Tibial nerve (tissue), 4 donors: ENCODE data around the gene SRSF7.

Source experiments
- EP300 ChIP-seq, 2 donors: sonication (generic); formaldehyde crosslinking; IDR thresholded peaks; one replicate each; pipeline ENCODE4 v1.6.1; 2017; ENCODE audit warnings: antibody characterized with exemption in 2 of 2, mild to moderate bottlenecking in 1 of 2
- POLR2A ChIP-seq, 2 donors: fragments of 450-650 bp; IDR thresholded peaks; one replicate each; pipeline ENCODE4 v1.6.1; 2017; ENCODE audit warnings: antibody characterized with exemption in 2 of 2, mild to moderate bottlenecking in 2 of 2, moderate library complexity in 2 of 2
- TF ChIP-seq, protein P1 (sequence below), 5 experiments: fragments of 200-600 bp in 3 of 5; fragments of 450-650 bp in 2 of 5; sonication (generic) in 3 of 5; IDR thresholded peaks; one replicate each; pipeline ENCODE4 v1.5.1; 2016 to 2019; ENCODE audit warnings: antibody characterized with exemption in 5 of 5, mild to moderate bottlenecking in 3 of 5, moderate library complexity in 2 of 5

DNA sequence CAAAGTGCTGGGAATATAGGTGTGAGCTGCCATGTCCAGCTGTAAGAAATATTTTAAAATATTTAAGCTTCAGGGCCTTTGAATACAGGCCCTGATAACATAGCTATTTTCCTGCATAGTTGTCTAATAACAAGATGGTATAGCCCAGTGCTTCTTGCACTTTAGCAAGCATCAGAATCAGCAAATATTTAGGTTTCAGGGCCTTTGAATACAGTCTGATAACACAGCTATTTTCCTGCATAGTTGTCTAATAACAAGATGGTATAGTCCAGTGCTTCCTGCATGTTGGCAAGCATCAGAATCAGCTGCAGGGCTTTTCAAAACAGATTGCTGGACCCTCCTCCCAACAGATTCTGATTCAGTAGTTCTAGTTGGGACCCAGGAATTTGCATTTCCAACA is 32.4 kb upstream of the SRSF7 start:
- no peak for TF ChIP-seq POLR2A (IDR thresholded peaks at IDR 0.05)
- TF ChIP-seq, protein P1, sequence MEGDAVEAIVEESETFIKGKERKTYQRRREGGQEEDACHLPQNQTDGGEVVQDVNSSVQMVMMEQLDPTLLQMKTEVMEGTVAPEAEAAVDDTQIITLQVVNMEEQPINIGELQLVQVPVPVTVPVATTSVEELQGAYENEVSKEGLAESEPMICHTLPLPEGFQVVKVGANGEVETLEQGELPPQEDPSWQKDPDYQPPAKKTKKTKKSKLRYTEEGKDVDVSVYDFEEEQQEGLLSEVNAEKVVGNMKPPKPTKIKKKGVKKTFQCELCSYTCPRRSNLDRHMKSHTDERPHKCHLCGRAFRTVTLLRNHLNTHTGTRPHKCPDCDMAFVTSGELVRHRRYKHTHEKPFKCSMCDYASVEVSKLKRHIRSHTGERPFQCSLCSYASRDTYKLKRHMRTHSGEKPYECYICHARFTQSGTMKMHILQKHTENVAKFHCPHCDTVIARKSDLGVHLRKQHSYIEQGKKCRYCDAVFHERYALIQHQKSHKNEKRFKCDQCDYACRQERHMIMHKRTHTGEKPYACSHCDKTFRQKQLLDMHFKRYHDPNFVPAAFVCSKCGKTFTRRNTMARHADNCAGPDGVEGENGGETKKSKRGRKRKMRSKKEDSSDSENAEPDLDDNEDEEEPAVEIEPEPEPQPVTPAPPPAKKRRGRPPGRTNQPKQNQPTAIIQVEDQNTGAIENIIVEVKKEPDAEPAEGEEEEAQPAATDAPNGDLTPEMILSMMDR (IDR thresholded peaks at IDR 0.05), result no peak
- no peak for TF ChIP-seq EP300 (IDR thresholded peaks at IDR 0.05)
